Measurements from ENCODE around the gene EMID1.
A peak's percentile ranks its signal among the peaks of the same experiment; 100 is the strongest.

EMID1 gene

GRCh38 chr22:29307596-29308147 is 102.0 kb downstream of the EMID1 start:
- peak overlapping the region; percentile 91 for H3K9ac ChIP-seq (ENCODE audit: low read length)
- no peaks in the 10 kb centered on the region for H3K9me3 ChIP-seq (ENCODE audit: control insufficient read depth, low read length)
- H3K27me3 ChIP-seq (replicated peaks; ENCODE audit: control insufficient read depth, insufficient read depth, low read length), result no peaks in the 10 kb centered on the region
- no peak for DNase-seq (ENCODE audit: low read depth)
- no peaks in the 10 kb centered on the region for H3K36me3 ChIP-seq (ENCODE audit: control insufficient read depth, insufficient read depth, low read length, severe bottlenecking)
- H3K4me1 ChIP-seq (ENCODE audit: control insufficient read depth, insufficient read depth, low read length), result peaks cover 34% of the 10 kb centered on the region
- H3K4me3 ChIP-seq (ENCODE audit: low read length), result peak overlapping the region; percentile 95

DNA sequence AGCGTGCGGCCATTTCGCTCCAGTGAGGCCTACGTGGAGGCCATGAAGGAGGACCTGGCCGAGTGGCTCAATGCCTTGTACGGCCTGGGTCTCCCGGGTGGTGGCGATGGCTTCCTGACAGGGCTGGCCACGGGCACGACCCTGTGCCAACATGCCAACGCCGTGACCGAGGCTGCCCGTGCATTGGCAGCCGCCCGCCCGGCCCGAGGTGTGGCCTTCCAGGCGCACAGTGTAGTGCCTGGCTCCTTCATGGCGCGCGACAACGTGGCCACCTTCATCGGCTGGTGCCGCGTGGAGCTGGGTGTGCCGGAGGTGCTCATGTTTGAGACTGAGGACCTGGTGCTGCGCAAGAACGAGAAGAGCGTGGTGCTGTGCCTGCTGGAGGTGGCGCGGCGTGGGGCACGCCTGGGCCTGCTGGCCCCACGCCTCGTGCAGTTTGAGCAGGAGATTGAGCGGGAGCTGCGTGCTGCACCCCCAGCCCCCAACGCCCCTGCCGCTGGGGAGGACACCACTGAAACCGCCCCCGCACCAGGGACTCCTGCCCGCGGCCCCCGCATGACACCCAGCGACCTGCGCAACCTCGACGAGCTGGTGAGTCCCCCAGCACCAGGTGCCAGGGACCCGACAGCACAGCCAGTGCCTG is 102.6 kb downstream of the EMID1 start:
- no peak for DNase-seq (ENCODE audit: low read depth)
- no peaks in the 10 kb centered on the region for H3K36me3 ChIP-seq (ENCODE audit: control insufficient read depth, insufficient read depth, low read length, severe bottlenecking)
- H3K9me3 ChIP-seq (ENCODE audit: control insufficient read depth, low read length), result no peaks in the 10 kb centered on the region
- peak overlapping the region; percentile 91 for H3K9ac ChIP-seq (ENCODE audit: low read length)
- peak overlapping the region; percentile 32 for H3K4me3 ChIP-seq (ENCODE audit: low read length)
- H3K4me1 ChIP-seq (ENCODE audit: control insufficient read depth, insufficient read depth, low read length), result peaks cover 36% of the 10 kb centered on the region
- no peaks in the 10 kb centered on the region for H3K27me3 ChIP-seq (replicated peaks; ENCODE audit: control insufficient read depth, insufficient read depth, low read length)

- peak overlapping the region; percentile 32 for H3K4me3 ChIP-seq (ENCODE audit: low read length)
- peak; percentile 18 for DNase-seq (ENCODE audit: low read depth)
- peaks cover 2% of the 10 kb centered on the region for H3K27me3 ChIP-seq (replicated peaks; ENCODE audit: control insufficient read depth, insufficient read depth, low read length)
- H3K36me3 ChIP-seq (ENCODE audit: control insufficient read depth, insufficient read depth, low read length, severe bottlenecking), result no peaks in the 10 kb centered on the region
- H3K9me3 ChIP-seq (ENCODE audit: control insufficient read depth, low read length), result no peaks in the 10 kb centered on the region
- H3K9ac ChIP-seq (ENCODE audit: low read length), result no peak overlapping the region
- H3K4me1 ChIP-seq (ENCODE audit: control insufficient read depth, insufficient read depth, low read length), result peaks cover 34% of the 10 kb centered on the region
Measured at GRCh38 chr22:29308791-29309262, 103.1 kb downstream of the EMID1 start.
